Large intestine (tissue), 3 donors: ENCODE measurements around the gene GADD45GIP1. TPM values are rescaled to one million over a fixed set of nuclear protein-coding genes. Genes with fewer than 3 reads are reported as not detected.
A peak's percentile ranks its signal among the peaks of the same experiment; 100 is the strongest.
"Not testable (repeated sequence)": the region's sequence is repeated elsewhere in the genome, so short reads cannot be mapped to it uniquely, and the experiment has no call there.

Experiments
- DNase-seq, 2 donors: peaks; one replicate each; pipeline versions ENCODE4 v3.0.0 to v3.0.0-alpha.2; 2013
- H3K27ac ChIP-seq: one replicate; pipeline ENCODE4 v1.5.1; 2013; ENCODE audit warnings: low read length
- H3K27me3 ChIP-seq: 2 replicates; pipeline ENCODE4 v1.6.1; 2013; ENCODE audit warnings: low read length; ENCODE audit not compliant: control insufficient read depth, insufficient read depth
- H3K36me3 ChIP-seq: 2 replicates; pipeline ENCODE4 v1.6.1; 2013; ENCODE audit warnings: low read length; ENCODE audit not compliant: control insufficient read depth, insufficient read depth
- H3K4me1 ChIP-seq: one replicate; pipeline ENCODE4 v1.6.1; 2013; ENCODE audit warnings: low read length; ENCODE audit not compliant: control insufficient read depth, insufficient read depth
- H3K4me3 ChIP-seq: one replicate; pipeline ENCODE4 v1.5.1; 2013; ENCODE audit warnings: low read length
- H3K9me3 ChIP-seq: one replicate; pipeline ENCODE4 v1.6.1; 2013; ENCODE audit warnings: mild to moderate bottlenecking, low read depth, low read length, moderate library complexity; ENCODE audit not compliant: control insufficient read depth
- WGBS: methylation state at CpG from one replicate; pipeline ENCODE4 v1.1.5; 2013; ENCODE audit warnings: low lambda C conversion rate; ENCODE audit not compliant: insufficient coverage; 5-methylcytosine and 5-hydroxymethylcytosine counted together
- polyA plus RNA-seq: library from polyadenylated mRNA; unstranded; fragments of 120-200 nt; gene quantifications from one replicate; pipeline ENCODE4 v1.2.1, GENCODE V29; 2013

The GADD45GIP1 gene
- polyA plus RNA-seq, 1 donor, result 30.5 TPM

DNA sequence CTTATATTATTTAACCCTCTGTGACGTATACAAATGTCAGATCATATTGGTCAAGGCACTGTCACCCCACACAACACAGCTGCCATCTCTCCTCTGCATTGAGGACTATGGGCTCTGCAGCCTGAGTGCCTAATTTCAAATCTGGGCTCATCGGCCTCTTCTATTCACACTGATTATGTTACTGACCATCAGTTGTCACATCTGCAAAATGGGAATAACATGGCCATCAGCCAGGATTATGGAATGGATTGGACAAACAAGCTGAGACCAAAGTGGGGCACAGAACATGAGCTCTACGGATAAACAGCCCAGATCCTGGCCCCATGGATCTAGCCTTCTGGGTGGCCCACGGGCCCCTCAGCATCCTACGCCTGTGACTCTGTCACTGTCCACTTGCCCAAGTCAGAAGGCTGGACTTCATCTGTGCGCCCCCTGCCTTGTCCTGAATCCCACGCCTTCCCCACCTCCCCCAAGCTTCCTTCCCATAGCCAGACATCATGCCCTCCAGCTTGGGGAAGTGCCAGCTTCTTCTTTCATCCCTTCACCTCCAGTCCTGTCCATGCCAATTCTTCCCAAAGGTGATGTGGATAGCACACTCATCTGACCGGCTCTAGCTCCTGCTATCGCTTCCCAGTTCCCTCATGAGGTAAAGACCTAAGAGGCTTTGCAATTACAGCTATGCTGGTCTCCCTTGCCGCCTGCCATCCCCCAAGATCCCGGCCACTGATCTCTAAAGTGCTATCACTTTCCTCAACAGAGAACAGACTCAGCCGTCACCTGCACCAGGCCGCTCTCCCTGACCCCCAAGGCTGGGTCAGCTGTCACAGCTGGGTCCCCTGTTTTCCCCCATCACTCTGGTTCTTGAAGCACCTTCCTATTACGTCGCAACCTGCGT, 24.4 kb downstream of the GADD45GIP1 start:
- Histone ChIP-seq H3K4me3 (peak overlapping the region; percentile 98), H3K27ac (peak overlapping the region; percentile 73), H3K4me1 (peaks cover 13% of the 10 kb centered on the region), H3K9me3 (peaks cover 3% of the 10 kb centered on the region), H3K27me3 (no peaks in the 10 kb centered on the region), H3K36me3 (peaks cover 27% of the 10 kb centered on the region)
- DNase-seq, result peak in 1 of 2 donors; percentile 46
- WGBS, result no CpG with 5 or more reads among the region's 16 CpGs

DNA sequence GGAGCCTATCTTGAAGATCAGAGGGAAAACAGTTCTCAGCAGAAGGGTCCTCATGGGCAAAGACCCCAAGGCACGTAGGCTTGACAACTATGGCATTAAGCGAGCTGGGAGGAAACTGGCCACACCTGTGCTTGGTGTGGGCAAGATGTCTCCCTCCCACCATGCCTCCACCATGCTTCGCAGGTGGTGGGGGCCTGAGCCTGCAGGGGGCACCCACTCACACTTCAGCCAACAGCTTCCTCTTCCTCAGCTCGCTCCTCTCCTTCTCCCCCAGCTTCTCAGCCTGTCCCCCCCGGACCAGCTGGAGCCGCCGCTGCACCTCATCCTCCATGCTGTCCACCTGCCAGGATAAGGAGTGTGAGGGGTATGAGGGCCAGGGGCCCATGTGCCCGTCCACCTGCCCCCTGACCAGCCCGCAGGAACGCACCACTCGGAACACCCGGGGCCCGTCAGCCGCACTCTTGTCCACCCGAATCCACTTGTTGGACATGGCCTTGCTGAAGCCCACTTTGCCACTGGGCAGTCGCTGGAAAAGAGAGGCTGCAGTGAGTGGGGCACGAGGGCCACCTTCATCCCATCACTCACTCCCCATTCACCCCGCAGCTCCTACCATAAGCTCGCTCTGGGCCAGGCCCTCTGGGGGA, 26.9 kb downstream of the GADD45GIP1 start:
- peaks cover 7% of the 10 kb centered on the region for H3K4me1 ChIP-seq
- peaks cover 3% of the 10 kb centered on the region for H3K9me3 ChIP-seq
- H3K27me3 ChIP-seq, result no peaks in the 10 kb centered on the region
- H3K4me3 ChIP-seq, result no peak overlapping the region
- no CpG with 5 or more reads among the region's 19 CpGs for WGBS
- no peak overlapping the region for H3K27ac ChIP-seq
- no peak for DNase-seq
- H3K36me3 ChIP-seq, result peaks cover 44% of the 10 kb centered on the region

DNA sequence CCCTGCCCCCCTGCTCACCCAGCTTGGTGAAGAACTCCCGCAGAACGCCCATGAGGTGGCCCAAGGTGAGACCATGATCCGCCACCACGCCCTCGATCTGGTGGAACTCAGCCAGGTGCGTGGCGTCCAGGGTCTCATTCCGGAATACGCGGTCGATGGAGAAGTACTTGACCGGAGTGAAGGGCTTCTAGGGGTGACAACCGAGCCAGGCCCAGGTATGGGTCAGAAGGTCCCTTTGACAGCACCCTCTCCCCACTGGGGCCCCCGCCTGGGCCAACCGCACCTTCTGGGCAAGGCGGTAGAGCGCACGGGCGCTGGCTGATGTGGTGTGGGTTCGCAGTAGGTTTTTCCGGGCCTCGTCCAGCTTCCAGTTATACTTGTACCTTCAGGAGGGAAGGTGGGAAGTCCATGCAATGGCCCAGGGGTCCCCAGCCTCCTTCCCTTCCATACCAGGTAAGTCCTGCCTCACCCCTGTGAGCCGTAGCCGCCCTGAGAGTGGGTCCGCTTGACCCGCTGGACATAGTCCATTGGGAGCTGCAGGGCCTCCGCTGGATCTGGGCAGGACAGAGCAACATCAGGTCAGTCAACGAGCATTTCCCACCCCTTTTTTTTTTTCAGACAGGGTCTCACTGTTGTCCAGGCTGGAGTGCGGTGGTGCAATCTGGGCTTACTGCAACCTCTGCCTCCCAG, 32.3 kb downstream of the GADD45GIP1 start:
- no peak for DNase-seq
- no peaks in the 10 kb centered on the region for H3K4me1 ChIP-seq
- no peak overlapping the region for H3K4me3 ChIP-seq
- no peaks in the 10 kb centered on the region for H3K9me3 ChIP-seq
- H3K27me3 ChIP-seq, result no peaks in the 10 kb centered on the region
- H3K36me3 ChIP-seq, result peaks cover 65% of the 10 kb centered on the region
- no peak overlapping the region for H3K27ac ChIP-seq
- WGBS, result no CpG with 5 or more reads among the region's 29 CpGs

DNA sequence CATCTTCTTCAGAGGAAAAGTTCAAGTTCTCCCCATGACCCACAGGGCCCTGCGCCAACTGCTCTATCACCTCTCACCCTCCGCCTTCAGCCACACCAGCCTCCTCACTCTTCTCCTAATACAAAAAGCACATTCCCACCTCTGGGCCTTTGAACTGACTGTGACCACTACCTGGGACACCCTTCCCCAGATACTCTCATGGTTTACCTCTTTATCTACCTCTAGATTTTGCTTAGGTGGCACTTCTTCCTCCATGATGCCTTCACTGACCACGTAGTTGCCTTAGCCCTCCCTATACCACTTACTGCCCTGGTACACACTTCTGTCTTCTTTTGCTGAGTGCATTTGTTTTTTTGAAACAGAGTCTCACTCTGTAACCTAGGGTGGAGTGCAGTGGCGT, 34.1 kb downstream of the GADD45GIP1 start:
- peaks cover 48% of the 10 kb centered on the region for H3K36me3 ChIP-seq
- H3K27me3 ChIP-seq, result no peaks in the 10 kb centered on the region
- no peak overlapping the region for H3K27ac ChIP-seq
- 100% methylated on average over 1 of the region's 4 CpGs for WGBS
- no peaks in the 10 kb centered on the region for H3K9me3 ChIP-seq
- DNase-seq, result no peak
- H3K4me1 ChIP-seq, result peaks cover 3% of the 10 kb centered on the region
- H3K4me3 ChIP-seq, result no peak overlapping the region

DNA sequence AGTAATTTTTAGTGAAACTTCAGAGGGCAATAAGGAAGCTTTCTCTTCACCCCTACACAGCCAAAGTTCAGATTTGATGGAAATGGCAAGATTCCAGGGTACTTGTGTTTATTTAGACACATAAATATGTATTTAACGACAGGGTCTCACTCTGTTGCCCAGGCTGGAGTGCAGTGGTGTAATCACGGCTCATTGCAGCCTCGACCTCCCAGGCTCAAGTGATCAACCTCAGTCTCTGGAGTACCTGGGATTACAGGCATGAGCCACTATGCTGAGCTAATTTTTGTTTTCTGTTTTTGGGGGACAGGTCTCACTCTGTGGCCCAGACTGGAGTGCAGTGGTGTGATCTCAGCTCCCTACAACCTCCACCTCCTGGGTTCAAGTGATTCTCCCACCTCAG, 36.0 kb downstream of the GADD45GIP1 start:
- no peak overlapping the region for H3K4me3 ChIP-seq
- no peak overlapping the region for H3K27ac ChIP-seq
- no peaks in the 10 kb centered on the region for H3K9me3 ChIP-seq
- peaks cover 35% of the 10 kb centered on the region for H3K36me3 ChIP-seq
- no peak for DNase-seq
- no CpG with 5 or more reads among the region's 3 CpGs for WGBS
- H3K27me3 ChIP-seq, result no peaks in the 10 kb centered on the region
- peaks cover 3% of the 10 kb centered on the region for H3K4me1 ChIP-seq

DNA sequence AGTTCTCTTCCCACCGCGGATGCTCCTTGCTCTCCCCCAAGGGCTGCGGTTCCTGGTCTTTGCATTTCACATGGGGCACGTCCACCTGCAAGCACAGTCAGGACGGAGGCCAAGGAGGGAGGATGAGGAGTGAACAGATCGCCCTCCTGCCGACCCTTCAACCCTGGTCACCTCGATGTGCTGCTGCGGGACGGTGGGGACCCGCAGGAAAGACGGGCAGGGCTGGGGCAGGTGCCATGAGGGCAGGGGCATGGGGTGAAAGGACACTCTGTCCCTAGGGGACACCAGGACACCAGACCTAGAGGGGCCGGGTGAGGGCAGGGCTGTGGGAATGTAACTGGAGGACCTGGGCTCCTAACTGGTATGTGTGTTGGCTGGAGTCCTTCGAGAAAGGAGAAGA, 38.8 kb downstream of the GADD45GIP1 start:
- no peak for DNase-seq
- Histone ChIP-seq H3K27ac (no peak overlapping the region), H3K36me3 (peaks cover 14% of the 10 kb centered on the region), H3K9me3 (no peaks in the 10 kb centered on the region), H3K4me1 (peaks cover 6% of the 10 kb centered on the region), H3K27me3 (peaks cover under 1% of the 10 kb centered on the region), H3K4me3 (no peak overlapping the region)
- WGBS, result no CpG with 5 or more reads among the region's 14 CpGs

DNA sequence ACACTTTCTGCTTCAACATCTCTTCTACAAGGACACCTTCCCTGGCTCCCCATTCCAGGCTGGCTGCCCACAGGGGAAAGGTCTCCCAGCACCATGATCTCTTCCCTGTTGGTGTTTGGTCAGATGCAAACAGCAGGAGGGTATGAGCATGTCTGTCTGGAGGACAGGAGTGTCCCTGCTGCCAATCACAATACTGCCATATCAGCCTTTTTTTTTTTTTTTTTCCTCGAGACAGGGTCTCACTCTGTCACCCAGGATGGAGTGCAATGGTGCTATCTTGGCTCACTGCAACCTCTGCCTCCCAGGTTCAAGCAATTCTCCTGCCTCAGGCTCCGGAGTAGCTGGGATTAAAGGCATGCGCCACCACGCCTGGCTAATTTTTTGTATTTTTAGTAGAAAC, 41.2 kb downstream of the GADD45GIP1 start:
- not testable (repeated sequence) for H3K27me3 ChIP-seq, H3K27ac ChIP-seq, DNase-seq, H3K4me1 ChIP-seq, H3K36me3 ChIP-seq, H3K4me3 ChIP-seq, H3K9me3 ChIP-seq
- WGBS, result no CpG with 5 or more reads among the region's 4 CpGs

DNA sequence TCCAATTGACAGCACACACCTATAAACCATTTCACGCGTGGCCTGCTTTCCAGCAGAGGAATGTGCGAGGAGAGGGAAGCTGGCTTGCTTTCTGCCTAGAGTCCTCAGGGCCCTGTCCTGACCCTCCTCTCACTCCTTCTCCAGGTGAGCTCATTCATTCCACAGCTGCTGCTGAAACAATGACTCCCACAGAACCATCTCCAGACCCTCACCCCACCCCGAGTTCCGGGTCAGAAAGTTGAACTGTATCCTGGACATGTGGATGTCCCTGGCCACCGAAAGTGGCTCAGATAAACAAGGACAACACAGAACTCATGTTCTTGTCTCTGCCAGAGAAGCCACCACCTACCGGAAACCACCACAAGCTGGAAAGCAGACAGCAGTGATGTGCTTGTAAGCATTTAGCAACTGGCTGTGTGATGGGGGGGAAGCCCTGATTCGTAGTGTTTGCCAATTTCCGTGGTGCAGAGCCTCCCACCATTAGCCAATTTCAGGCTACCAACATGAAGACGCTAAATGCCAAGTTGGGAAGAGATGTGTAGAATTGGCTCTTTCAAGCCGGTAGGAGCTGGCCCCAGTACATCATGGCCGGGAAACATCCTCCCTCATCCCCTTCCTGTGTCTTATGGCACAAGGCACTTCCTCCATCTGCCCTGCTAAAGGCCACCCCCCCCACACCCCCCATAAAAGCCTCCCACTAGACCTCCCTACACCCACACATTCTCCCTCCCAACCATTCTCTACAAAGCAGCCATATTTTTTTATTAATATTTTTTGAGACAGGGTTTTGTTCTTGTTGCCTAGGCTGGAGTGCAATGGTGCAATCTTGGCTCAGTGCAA, 43.0 kb downstream of the GADD45GIP1 start:
- peak in 1 of 2 donors; percentile 37 for DNase-seq
- no peaks in the 10 kb centered on the region for H3K9me3 ChIP-seq
- peak overlapping the region; percentile 53 for H3K27ac ChIP-seq
- no CpG with 5 or more reads among the region's 12 CpGs for WGBS
- H3K4me1 ChIP-seq, result peaks cover 10% of the 10 kb centered on the region
- H3K4me3 ChIP-seq, result no peak overlapping the region
- H3K27me3 ChIP-seq, result peaks cover 6% of the 10 kb centered on the region
- H3K36me3 ChIP-seq, result no peaks in the 10 kb centered on the region

DNA sequence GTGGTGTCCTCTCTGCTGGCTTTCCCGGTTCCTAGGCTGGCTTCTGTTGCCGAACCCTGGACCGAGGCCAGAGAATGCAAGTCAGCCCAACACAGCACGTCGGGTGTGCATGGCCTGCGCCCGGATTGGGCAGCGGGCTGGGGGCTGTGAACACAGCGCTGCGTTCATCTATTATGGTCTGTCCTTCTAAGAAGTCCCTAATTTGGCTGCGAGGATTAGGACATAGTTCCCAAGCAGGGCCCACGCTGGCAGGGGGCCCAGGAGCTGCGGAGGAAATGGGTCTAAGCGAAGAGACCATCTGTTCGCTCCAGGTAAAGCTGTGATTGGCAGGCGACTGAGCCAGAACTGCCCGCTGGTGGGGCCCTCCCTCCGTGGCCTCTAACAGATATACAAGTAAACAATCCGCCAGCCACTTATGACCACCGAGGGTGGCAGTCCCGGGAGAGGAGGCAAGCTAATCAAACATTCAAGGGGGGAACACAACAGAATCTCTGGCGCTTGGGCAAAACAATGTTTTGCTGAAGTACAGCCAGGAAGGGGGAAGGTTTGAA, 43.9 kb downstream of the GADD45GIP1 start:
- no CpG with 5 or more reads among the region's 22 CpGs for WGBS
- H3K4me3 ChIP-seq, result no peak overlapping the region
- DNase-seq, result peak; percentile 63 to 67
- peak overlapping the region; percentile 53 for H3K27ac ChIP-seq
- H3K9me3 ChIP-seq, result no peaks in the 10 kb centered on the region
- peaks cover 7% of the 10 kb centered on the region for H3K4me1 ChIP-seq
- peaks cover 6% of the 10 kb centered on the region for H3K27me3 ChIP-seq
- no peaks in the 10 kb centered on the region for H3K36me3 ChIP-seq
